Measurements from ENCODE around the gene NOP9.

The NOP9 gene

GRCh38 chr14:24329073-24329663 lies 29.5 kb downstream of the NOP9 start:
- no peak for DNase-seq (ENCODE audit: low spot score)

- no peak for DNase-seq (ENCODE audit: low spot score)
These were observed 30.1 kb downstream of the NOP9 start for GRCh38 chr14:24329736-24330135.

GRCh38 chr14:24330973-24331674 lies 31.5 kb downstream of the NOP9 start:
- DNase-seq (ENCODE audit: low spot score) = no peak

GRCh38 chr14:24331731-24332267 lies 32.1 kb downstream of the NOP9 start:
- DNase-seq (ENCODE audit: low spot score) = no peak

GRCh38 chr14:24332268-24332993 lies 32.8 kb downstream of the NOP9 start:
- peak; percentile 77 for DNase-seq (ENCODE audit: low spot score)

- no peak for DNase-seq (ENCODE audit: low spot score)
These were observed 35.0 kb downstream of the NOP9 start, which contains the start of gene ADCY4 for GRCh38 chr14:24334431-24335291. TSS of gene ADCY4 (minus strand) at chr14:24335071. CDS start at chr14:24334652, 419 bp downstream.

GRCh38 chr14:24335461-24336171 lies 36.0 kb downstream of the NOP9 start:
- DNase-seq (ENCODE audit: low spot score) = no peak

- no peak for DNase-seq (ENCODE audit: low spot score)
These were observed 37.6 kb downstream of the NOP9 start for GRCh38 chr14:24337144-24337823.

GRCh38 chr14:24337824-24338175 lies 38.1 kb downstream of the NOP9 start:
- no peak for DNase-seq (ENCODE audit: low spot score)

- DNase-seq (ENCODE audit: low spot score) = no peak
These were observed 39.2 kb downstream of the NOP9 start for GRCh38 chr14:24338843-24339242.

GRCh38 chr14:24339284-24340151 lies 39.9 kb downstream of the NOP9 start, which contains the start of gene RIPK3:
TSS of gene RIPK3 (minus strand) at chr14:24339991. CDS start at chr14:24339826, 165 bp downstream.
- peak; percentile 36 for DNase-seq (ENCODE audit: low spot score)

GRCh38 chr14:24340606-24341005 lies 41.0 kb downstream of the NOP9 start:
- no peak for DNase-seq (ENCODE audit: low spot score)

GRCh38 chr14:24342889-24343288 lies 43.2 kb downstream of the NOP9 start:
- no peak for DNase-seq (ENCODE audit: low spot score)

- no peak for DNase-seq (ENCODE audit: low spot score)
These were observed 44.4 kb downstream of the NOP9 start for GRCh38 chr14:24343795-24344660.

- no peak for DNase-seq (ENCODE audit: low spot score)
These were observed 47.5 kb downstream of the NOP9 start for GRCh38 chr14:24347134-24347533.

GRCh38 chr14:24348186-24348585 lies 48.5 kb downstream of the NOP9 start:
- no peak for DNase-seq (ENCODE audit: low spot score)

- no peak for DNase-seq (ENCODE audit: low spot score)
These were observed 50.1 kb downstream of the NOP9 start for GRCh38 chr14:24349742-24350141.

GRCh38 chr14:24351517-24351916 lies 51.9 kb downstream of the NOP9 start:
- peak; percentile 30 for DNase-seq (ENCODE audit: low spot score)

All from kidney tubule cell (primary cell).